IMR-90 (cell line): ENCODE measurements around the gene ANO2. TPM values are rescaled to one million over a fixed set of nuclear protein-coding genes. Genes with fewer than 3 reads are reported as not detected.

Experiments
- ATAC-seq: fragments of 200-7000 bp; cut with Tn5 transposase; 2 replicates; pipeline ENCODE4 v1.9.1; 2020; ENCODE audit warnings: low read depth, mild to moderate bottlenecking, moderate library complexity
- BruUV-seq: library from RNA; stranded (reverse); fragments of 400-500 nt; replicated peaks from 2 replicates; lab custom pipeline; 2021; lab: Mats Ljungman, UMichigan
- CTCF ChIA-PET: fragments of 300-600 bp; formaldehyde crosslinking; extraction: SDS; loops from one replicate; lab custom pipeline; 2021; ENCODE audit warnings: antibody characterized with exemption; lab: Yijun Ruan, JAX
- POLR2A ChIA-PET: fragments of 300-600 bp; sonication (Branson Sonifier 250); formaldehyde crosslinking; loops from one replicate; lab custom pipeline; 2022; ENCODE audit warnings: antibody characterized with exemption; ENCODE audit not compliant: unreplicated experiment; lab: Charles Lee
- DNase-seq: peaks from one replicate; pipeline ENCODE4 v3.0.0; 2013
- H2AFZ ChIP-seq: replicated peaks from 2 replicates; pipeline ENCODE3; 2013; ENCODE audit warnings: low read length, mild to moderate bottlenecking; ENCODE audit not compliant: poor library complexity
- H2AK5ac ChIP-seq: 2 replicates; pipeline ENCODE4 v1.6.1; 2013; ENCODE audit warnings: low read depth, low read length, inconsistent platforms
- H2AK9ac ChIP-seq: replicated peaks from 2 replicates; pipeline ENCODE3; 2013; ENCODE audit warnings: mild to moderate bottlenecking, low read depth, low read length, moderate library complexity; ENCODE audit not compliant: poor library complexity
- H2BK120ac ChIP-seq: 2 replicates; pipeline ENCODE4 v1.6.1; 2013; ENCODE audit warnings: low read depth, low read length, inconsistent platforms
- H2BK15ac ChIP-seq: 3 replicates; pipeline ENCODE4 v1.6.1; 2013; ENCODE audit warnings: low read depth, low read length, inconsistent platforms
- H2BK20ac ChIP-seq: 2 replicates; pipeline ENCODE4 v1.6.1; 2013; ENCODE audit warnings: low read depth, mild to moderate bottlenecking, inconsistent platforms, low read length, moderate library complexity
- H2BK5ac ChIP-seq: 2 replicates; pipeline ENCODE4 v1.6.1; 2013; ENCODE audit warnings: mild to moderate bottlenecking, low read depth, low read length, inconsistent platforms; ENCODE audit not compliant: poor library complexity, severe bottlenecking
- H3K14ac ChIP-seq: replicated peaks from 2 replicates; pipeline ENCODE4 v1.6.1; 2013; ENCODE audit warnings: low read depth, low read length, inconsistent platforms
- H3K18ac ChIP-seq: 2 replicates; pipeline ENCODE4 v1.6.1; 2013; ENCODE audit warnings: low read depth, low read length, control low read depth
- H3K23ac ChIP-seq: 2 replicates; pipeline ENCODE4 v1.6.1; 2013; ENCODE audit warnings: low read depth, low read length, inconsistent platforms
- H3K27ac ChIP-seq: 2 replicates; pipeline ENCODE4 v1.5.1; 2013; ENCODE audit warnings: mild to moderate bottlenecking, control low read depth, low read length; ENCODE audit not compliant: insufficient read depth
- H3K27me3 ChIP-seq: 2 replicates; pipeline ENCODE4 v1.6.1; 2013; ENCODE audit warnings: low read length; ENCODE audit not compliant: control insufficient read depth, insufficient read depth
- H3K36me3 ChIP-seq: 2 replicates; pipeline ENCODE4 v1.6.1; 2013; ENCODE audit warnings: low read length, mixed read lengths; ENCODE audit not compliant: control insufficient read depth, insufficient read depth
- H3K4ac ChIP-seq: 2 replicates; pipeline ENCODE4 v1.6.1; 2013; ENCODE audit warnings: low read depth, low read length, inconsistent platforms
- H3K4me1 ChIP-seq: 2 replicates; pipeline ENCODE4 v1.6.1; 2013; ENCODE audit warnings: low read length, mixed read lengths; ENCODE audit not compliant: control insufficient read depth, insufficient read depth
- H3K4me2 ChIP-seq: 2 replicates; pipeline ENCODE4 v1.6.1; 2013; ENCODE audit warnings: low read depth, mild to moderate bottlenecking, control low read depth, low read length, moderate library complexity
- H3K4me3 ChIP-seq: 2 replicates; pipeline ENCODE4 v1.5.1; 2013; ENCODE audit warnings: low read depth, mild to moderate bottlenecking, control low read depth, low read length, moderate library complexity; ENCODE audit not compliant: insufficient read depth
- H3K56ac ChIP-seq: 2 replicates; pipeline ENCODE4 v1.6.1; 2013; ENCODE audit warnings: low read length, inconsistent platforms; ENCODE audit not compliant: insufficient read depth; ENCODE audit errors: extremely low read depth
- H3K79me1 ChIP-seq, 2 experiments: 2 replicates each; pipeline ENCODE4 v1.6.1; 2013; ENCODE audit warnings: low read length in 2 of 2, inconsistent platforms in 1 of 2, low read depth in 1 of 2
- H3K9ac ChIP-seq: 2 replicates; pipeline ENCODE4 v1.6.1; 2013; ENCODE audit warnings: low read depth, low read length, control low read depth
- H3K9me1 ChIP-seq: 2 replicates; pipeline ENCODE4 v1.6.1; 2013; ENCODE audit warnings: low read length, inconsistent platforms; ENCODE audit not compliant: insufficient read depth
- H3K9me3 ChIP-seq: 2 replicates; pipeline ENCODE4 v1.6.1; 2013; ENCODE audit warnings: low read length; ENCODE audit not compliant: control insufficient read depth, insufficient read depth
- H4K20me1 ChIP-seq: 2 replicates; pipeline ENCODE4 v1.6.1; 2013; ENCODE audit warnings: low read length, inconsistent platforms; ENCODE audit not compliant: insufficient read depth
- H4K5ac ChIP-seq: 2 replicates; pipeline ENCODE4 v1.6.1; 2013; ENCODE audit warnings: mild to moderate bottlenecking, low read depth, low read length, control low read depth
- H4K8ac ChIP-seq, 2 experiments: 2 replicates each; pipeline ENCODE4 v1.6.1; 2013; ENCODE audit warnings: low read depth in 2 of 2, low read length in 2 of 2, control low read depth in 1 of 2, inconsistent platforms in 1 of 2
- H4K91ac ChIP-seq: 2 replicates; pipeline ENCODE4 v1.6.1; 2013; ENCODE audit warnings: low read depth, low read length, inconsistent platforms; ENCODE audit not compliant: insufficient read depth
- BHLHE40 ChIP-seq: fragments of 150-350 bp; IDR thresholded peaks from 2 replicates; pipeline ENCODE4 v1.6.1; 2016; ENCODE audit warnings: mild to moderate bottlenecking, low read depth, low read length
- CEBPB ChIP-seq: IDR thresholded peaks from 2 replicates; pipeline ENCODE4 v1.6.1; 2012; ENCODE audit warnings: low read depth, low read length, improper control_type of control experiment
- CHD1 ChIP-seq: IDR thresholded peaks from 2 replicates; pipeline ENCODE4 v1.6.1; 2012; ENCODE audit warnings: low read depth, low read length, improper control_type of control experiment
- FOS ChIP-seq: fragments of 150-350 bp; IDR thresholded peaks from 2 replicates; pipeline ENCODE4 v1.6.1; 2016; ENCODE audit warnings: low read depth, low read length
- MAFK ChIP-seq: IDR thresholded peaks from 2 replicates; pipeline ENCODE4 v1.6.1; 2012; ENCODE audit warnings: low read depth, low read length, improper control_type of control experiment
- MAZ ChIP-seq: IDR thresholded peaks from 2 replicates; pipeline ENCODE4 v1.6.1; 2012; ENCODE audit warnings: low read depth, mild to moderate bottlenecking, low read length, improper control_type of control experiment, moderate library complexity, borderline replicate concordance
- MXI1 ChIP-seq: IDR thresholded peaks from 2 replicates; pipeline ENCODE4 v1.6.1; 2012; ENCODE audit warnings: low read depth, mild to moderate bottlenecking, low read length, moderate library complexity, borderline replicate concordance
- POLR2A ChIP-seq: IDR thresholded peaks from 2 replicates; pipeline ENCODE4 v1.6.1; 2012; ENCODE audit warnings: mild to moderate bottlenecking, low read depth, low read length
- RAD21 ChIP-seq: IDR thresholded peaks from 2 replicates; pipeline ENCODE4 v1.6.1; 2012; ENCODE audit warnings: low read length, improper control_type of control experiment
- RCOR1 ChIP-seq: IDR thresholded peaks from 2 replicates; pipeline ENCODE4 v1.6.1; 2012; ENCODE audit warnings: mild to moderate bottlenecking, low read length, improper control_type of control experiment; ENCODE audit not compliant: insufficient replicate concordance
- RFX5 ChIP-seq: IDR thresholded peaks from 2 replicates; pipeline ENCODE4 v1.8.0; 2012; ENCODE audit warnings: low read depth, mild to moderate bottlenecking, low read length, moderate library complexity
- SMC3 ChIP-seq: fragments of 150-350 bp; IDR thresholded peaks from 2 replicates; pipeline ENCODE4 v1.6.1; 2016; ENCODE audit warnings: low read depth, mild to moderate bottlenecking, antibody characterized with exemption, low read length, moderate library complexity
- WGBS, 2 experiments: methylation state at CpG; one replicate each; pipeline versions ENCODE4 v1.1.5 to v1.1.7; 2013; ENCODE audit warnings: missing lambda C conversion rate in 2 of 2; ENCODE audit not compliant: insufficient read length in 1 of 2; ENCODE audit errors: extremely low coverage in 2 of 2; 5-methylcytosine and 5-hydroxymethylcytosine counted together
- dilution Hi-C: fragments of 300-500 bp; cut with HindIII; formaldehyde crosslinking; loops from one replicate; pipeline ENCODE4 v1.14.3; 2018; ENCODE audit warnings: low sequenced_read_pairs; ENCODE audit not compliant: unreplicated experiment
- in situ Hi-C: fragments of 300-500 bp; cut with MboI; formaldehyde crosslinking; loops from 3 replicates; pipeline ENCODE4 v1.14.3; 2019; ENCODE audit warnings: low sequenced_read_pairs, inconsistent platforms, mixed read lengths
- intact Hi-C: fragments of 100-400 bp; cut with micrococcal nuclease; formaldehyde crosslinking; loops from 2 replicates; pipeline ENCODE4 v1.10.0; 2022
- polyA plus RNA-seq, 3 experiments: library from polyadenylated mRNA; depleted of rRNA; stranded (reverse); fragments of >200 nt; gene quantifications; 2 replicates each; pipeline ENCODE4 v1.2.3, GENCODE V29; 2012; ENCODE audit warnings: low replicate concordance in 1 of 3
- total RNA-seq: library from RNA; depleted of rRNA; stranded (reverse); fragments of >200 nt; gene quantifications from 2 replicates; pipeline ENCODE4 v1.2.3, GENCODE V29; 2012
- TF ChIP-seq, protein P1 (sequence below): fragments of 150-350 bp; IDR thresholded peaks from 2 replicates; pipeline ENCODE4 v1.6.1; 2017; ENCODE audit warnings: mild to moderate bottlenecking, antibody characterized with exemption, low read length, low read depth
- TF ChIP-seq, protein P2 (sequence below): fragments of 150-350 bp; IDR thresholded peaks from 2 replicates; pipeline ENCODE4 v1.6.1; 2016; ENCODE audit warnings: low read depth, mild to moderate bottlenecking, low read length, moderate library complexity, borderline replicate concordance
- TF ChIP-seq, protein P3 (sequence below): conservative IDR thresholded peaks from 2 replicates; pipeline ENCODE4 v1.5.1; 2012; ENCODE audit warnings: mild to moderate bottlenecking, low read depth, low read length, improper control_type of control experiment

Gene ANO2
- total and polyA plus RNA-seq, 2 of the 4 experiments (the other 2 are of a cell fraction) = 0.22 TPM; not detected in 1

DNA sequence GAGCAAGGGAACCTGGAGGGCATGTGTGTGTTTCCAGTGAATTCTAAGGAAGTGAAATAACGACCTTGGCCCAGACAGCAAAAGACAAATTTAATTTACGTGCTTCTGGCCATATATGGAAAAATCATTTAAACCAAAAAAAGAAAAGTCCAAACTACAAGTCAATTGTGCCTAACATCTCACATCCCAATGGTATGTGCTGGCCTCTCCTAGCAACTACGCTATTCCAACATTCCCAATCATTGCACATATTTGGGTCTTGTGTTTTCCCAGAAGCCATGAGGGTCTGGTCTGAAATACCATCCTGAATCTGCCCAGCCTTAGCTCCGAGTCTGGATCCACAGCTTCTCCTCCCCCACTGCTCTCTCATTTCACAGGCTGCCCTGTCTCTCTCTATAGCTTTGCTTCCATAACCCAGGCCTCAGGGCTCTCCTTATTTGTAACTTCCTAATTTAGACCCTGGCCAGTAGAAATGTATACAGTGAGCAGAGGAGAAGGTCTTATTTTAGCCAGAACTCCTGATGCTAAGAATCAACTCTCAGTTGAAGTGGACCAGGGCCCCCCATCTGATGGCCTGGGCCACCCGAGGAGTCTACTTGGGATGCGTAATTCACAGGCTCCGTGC is 224.6 kb downstream of the ANO2 start:
- no peak overlapping the region for H4K8ac ChIP-seq
- H3K4me3 ChIP-seq = no peak overlapping the region
- DNase-seq (no peak), ATAC-seq (no peak)
- BruUV-seq = no TSS peak
- no peak for TF ChIP-seq FOS
- TF ChIP-seq RFX5 = no peak
- TF ChIP-seq CHD1 = no peak
- no peak for TF ChIP-seq MAFK
- TF ChIP-seq MAZ = no peak
- TF ChIP-seq, protein P1, sequence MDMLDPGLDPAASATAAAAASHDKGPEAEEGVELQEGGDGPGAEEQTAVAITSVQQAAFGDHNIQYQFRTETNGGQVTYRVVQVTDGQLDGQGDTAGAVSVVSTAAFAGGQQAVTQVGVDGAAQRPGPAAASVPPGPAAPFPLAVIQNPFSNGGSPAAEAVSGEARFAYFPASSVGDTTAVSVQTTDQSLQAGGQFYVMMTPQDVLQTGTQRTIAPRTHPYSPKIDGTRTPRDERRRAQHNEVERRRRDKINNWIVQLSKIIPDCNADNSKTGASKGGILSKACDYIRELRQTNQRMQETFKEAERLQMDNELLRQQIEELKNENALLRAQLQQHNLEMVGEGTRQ = no peak
- no peak for TF ChIP-seq SMC3
- no peak for TF ChIP-seq BHLHE40
- TF ChIP-seq, protein P2, sequence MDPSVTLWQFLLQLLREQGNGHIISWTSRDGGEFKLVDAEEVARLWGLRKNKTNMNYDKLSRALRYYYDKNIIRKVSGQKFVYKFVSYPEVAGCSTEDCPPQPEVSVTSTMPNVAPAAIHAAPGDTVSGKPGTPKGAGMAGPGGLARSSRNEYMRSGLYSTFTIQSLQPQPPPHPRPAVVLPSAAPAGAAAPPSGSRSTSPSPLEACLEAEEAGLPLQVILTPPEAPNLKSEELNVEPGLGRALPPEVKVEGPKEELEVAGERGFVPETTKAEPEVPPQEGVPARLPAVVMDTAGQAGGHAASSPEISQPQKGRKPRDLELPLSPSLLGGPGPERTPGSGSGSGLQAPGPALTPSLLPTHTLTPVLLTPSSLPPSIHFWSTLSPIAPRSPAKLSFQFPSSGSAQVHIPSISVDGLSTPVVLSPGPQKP = no peak
- no peak for TF ChIP-seq POLR2A
- no peak for TF ChIP-seq RCOR1
- TF ChIP-seq CEBPB = no peak
- TF ChIP-seq RAD21 = no peak
- TF ChIP-seq, protein P3, sequence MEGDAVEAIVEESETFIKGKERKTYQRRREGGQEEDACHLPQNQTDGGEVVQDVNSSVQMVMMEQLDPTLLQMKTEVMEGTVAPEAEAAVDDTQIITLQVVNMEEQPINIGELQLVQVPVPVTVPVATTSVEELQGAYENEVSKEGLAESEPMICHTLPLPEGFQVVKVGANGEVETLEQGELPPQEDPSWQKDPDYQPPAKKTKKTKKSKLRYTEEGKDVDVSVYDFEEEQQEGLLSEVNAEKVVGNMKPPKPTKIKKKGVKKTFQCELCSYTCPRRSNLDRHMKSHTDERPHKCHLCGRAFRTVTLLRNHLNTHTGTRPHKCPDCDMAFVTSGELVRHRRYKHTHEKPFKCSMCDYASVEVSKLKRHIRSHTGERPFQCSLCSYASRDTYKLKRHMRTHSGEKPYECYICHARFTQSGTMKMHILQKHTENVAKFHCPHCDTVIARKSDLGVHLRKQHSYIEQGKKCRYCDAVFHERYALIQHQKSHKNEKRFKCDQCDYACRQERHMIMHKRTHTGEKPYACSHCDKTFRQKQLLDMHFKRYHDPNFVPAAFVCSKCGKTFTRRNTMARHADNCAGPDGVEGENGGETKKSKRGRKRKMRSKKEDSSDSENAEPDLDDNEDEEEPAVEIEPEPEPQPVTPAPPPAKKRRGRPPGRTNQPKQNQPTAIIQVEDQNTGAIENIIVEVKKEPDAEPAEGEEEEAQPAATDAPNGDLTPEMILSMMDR = no peak
- no peak for TF ChIP-seq MXI1
- dilution Hi-C loops (no loop called here), intact Hi-C loops (no loop called here), in situ Hi-C loops (no loop called here)
- H2AK5ac ChIP-seq = no peak overlapping the region
- no peaks in the 10 kb centered on the region for H3K4me1 ChIP-seq
- H3K4me2 ChIP-seq = no peak overlapping the region
- WGBS, 2 experiments = 0% methylated on average over 1 of the region's 7 CpGs; no CpG with 5 or more reads in 1 of the 2 experiments
- H3K79me1 ChIP-seq = no peaks in the 10 kb centered on the region
- H2BK15ac ChIP-seq = no peak overlapping the region
- H4K20me1 ChIP-seq = no peaks in the 10 kb centered on the region
- no peak overlapping the region for H2BK120ac ChIP-seq
- no peak overlapping the region for H2BK5ac ChIP-seq
- H3K9me1 ChIP-seq = no peaks in the 10 kb centered on the region
- no peak overlapping the region for H3K18ac ChIP-seq
- no peak overlapping the region for H3K27ac ChIP-seq
- H3K23ac ChIP-seq = no peak overlapping the region
- H2AFZ ChIP-seq = no peak overlapping the region
- CTCF ChIA-PET = interaction anchor here (0.8 kb wide), 1 partner anchor 25 kb away, joined by 3 read pairs; no protein-coding TSS in a partner anchor
- H3K9me3 ChIP-seq = no peaks in the 10 kb centered on the region
- H3K27me3 ChIP-seq = peaks cover 46% of the 10 kb centered on the region
- no peak overlapping the region for H4K91ac ChIP-seq
- no peak overlapping the region for H4K5ac ChIP-seq
- H2AK9ac ChIP-seq = no peak overlapping the region
- no peaks in the 10 kb centered on the region for H3K36me3 ChIP-seq
- no peak overlapping the region for H3K9ac ChIP-seq
- no peak overlapping the region for H3K56ac ChIP-seq
- H3K14ac ChIP-seq = no peak overlapping the region
- no peak overlapping the region for H3K4ac ChIP-seq
- POLR2A ChIA-PET = interaction anchor here (0.5 kb wide), 1 partner anchor 139 kb away, joined by 3 read pairs; no protein-coding TSS in a partner anchor
- H2BK20ac ChIP-seq = no peak overlapping the region
